ENCODE measurements around the gene ALMS1.
"Not testable (repeated sequence)": the region's sequence is repeated elsewhere in the genome, so short reads cannot be mapped to it uniquely, and the experiment has no call there.

The ALMS1 gene

GRCh38 chr2:73444202-73444601 lies 58.6 kb downstream of the ALMS1 start:
- H3K9me3 Mint-ChIP-seq: no peaks in the 10 kb centered on the region
- H3K27me3 Mint-ChIP-seq: no peaks in the 10 kb centered on the region
- no peak for ATAC-seq
- no peak overlapping the region for H3K27ac Mint-ChIP-seq
- DNase-seq: no peak
- H3K4me3 Mint-ChIP-seq: no peak overlapping the region
- no peaks in the 10 kb centered on the region for H3K4me1 Mint-ChIP-seq

- Mint-ChIP-seq H3K4me3 (no peak overlapping the region), H3K27me3 (no peaks in the 10 kb centered on the region), H3K4me1 (no peaks in the 10 kb centered on the region), H3K9me3 (peaks cover 0 to 3% of the 10 kb centered on the region in 2 donors), H3K27ac (no peak overlapping the region)
- ATAC-seq (no peak), DNase-seq (no peak)
These were observed 63.2 kb downstream of the ALMS1 start for GRCh38 chr2:73448856-73449255.

GRCh38 chr2:73449404-73449803 lies 63.8 kb downstream of the ALMS1 start:
- Mint-ChIP-seq H3K4me3 (no peak overlapping the region), H3K4me1 (no peaks in the 10 kb centered on the region), H3K27ac (no peak overlapping the region), H3K9me3 (peaks cover 0 to 3% of the 10 kb centered on the region in 2 donors), H3K27me3 (no peaks in the 10 kb centered on the region)
- ATAC-seq (no peak), DNase-seq (no peak)

- Mint-ChIP-seq H3K9me3 (peaks cover 0 to 3% of the 10 kb centered on the region in 2 donors), H3K27ac (no peak overlapping the region), H3K4me1 (no peaks in the 10 kb centered on the region), H3K27me3 (no peaks in the 10 kb centered on the region), H3K4me3 (no peak overlapping the region)
- no peak for DNase-seq
- no peak for ATAC-seq
These were observed 65.8 kb downstream of the ALMS1 start for GRCh38 chr2:73451263-73451972.

- peaks cover 6 to 12% of the 10 kb centered on the region in 2 donors for H3K9me3 Mint-ChIP-seq
These were observed 72.3 kb downstream of the ALMS1 start for GRCh38 chr2:73457982-73458381.

GRCh38 chr2:73462388-73462787 lies 76.8 kb downstream of the ALMS1 start:
- H3K27me3 Mint-ChIP-seq, DNase-seq: not testable (repeated sequence)

More at GRCh38 chr2:73457982-73458381, 72.3 kb downstream of the ALMS1 start:
- Mint-ChIP-seq H3K4me3 (no peak overlapping the region), H3K4me1 (no peaks in the 10 kb centered on the region), H3K27ac (no peak overlapping the region), H3K27me3 (no peaks in the 10 kb centered on the region)
- ATAC-seq (no peak), DNase-seq (no peak)

GRCh38 chr2:73468376-73468775 lies 82.7 kb downstream of the ALMS1 start:
- no peaks in the 10 kb centered on the region for H3K4me1 Mint-ChIP-seq
- H3K4me3 Mint-ChIP-seq: no peak overlapping the region
- DNase-seq: no peak
- H3K9me3 Mint-ChIP-seq: no peaks in the 10 kb centered on the region
- H3K27ac Mint-ChIP-seq: no peak overlapping the region
- ATAC-seq: no peak
- no peaks in the 10 kb centered on the region for H3K27me3 Mint-ChIP-seq

More at GRCh38 chr2:73462388-73462787, 76.8 kb downstream of the ALMS1 start:
- H3K9me3 Mint-ChIP-seq: peaks cover 9 to 16% of the 10 kb centered on the region in 2 donors
- not testable (repeated sequence) for H3K27ac Mint-ChIP-seq, H3K4me1 Mint-ChIP-seq, ATAC-seq, H3K4me3 Mint-ChIP-seq

GRCh38 chr2:73483874-73484273 lies 98.2 kb downstream of the ALMS1 start:
- DNase-seq, ATAC-seq, H3K4me3 Mint-ChIP-seq, H3K27ac Mint-ChIP-seq, H3K4me1 Mint-ChIP-seq, H3K27me3 Mint-ChIP-seq: not testable (repeated sequence)
- peaks cover 10 to 24% of the 10 kb centered on the region in 2 donors for H3K9me3 Mint-ChIP-seq

GRCh38 chr2:73487112-73487657 lies 101.5 kb downstream of the ALMS1 start:
- Mint-ChIP-seq H3K4me1 (peaks cover 5% of the 10 kb centered on the region), H3K27ac (peak overlapping the region in 1 of 2 donors; percentile 15), H3K27me3 (no peaks in the 10 kb centered on the region), H3K9me3 (peaks cover 8 to 17% of the 10 kb centered on the region in 2 donors), H3K4me3 (no peak overlapping the region)
- DNase-seq (no peak), ATAC-seq (no peak)

GRCh38 chr2:73488079-73488478 lies 102.4 kb downstream of the ALMS1 start:
- H3K4me1 Mint-ChIP-seq: peaks cover 5% of the 10 kb centered on the region
- ATAC-seq (no peak), DNase-seq (no peak)
- H3K9me3 Mint-ChIP-seq: peaks cover 9 to 17% of the 10 kb centered on the region in 2 donors
- no peaks in the 10 kb centered on the region for H3K27me3 Mint-ChIP-seq
- no peak overlapping the region for H3K4me3 Mint-ChIP-seq
- no peak overlapping the region for H3K27ac Mint-ChIP-seq

- Mint-ChIP-seq H3K27ac (no peak overlapping the region), H3K9me3 (peaks cover 9 to 17% of the 10 kb centered on the region in 2 donors), H3K27me3 (no peaks in the 10 kb centered on the region), H3K4me1 (peaks cover 5% of the 10 kb centered on the region), H3K4me3 (no peak overlapping the region)
- ATAC-seq (no peak), DNase-seq (no peak)
These were observed 103.4 kb downstream of the ALMS1 start for GRCh38 chr2:73489053-73489452.

- H3K27ac Mint-ChIP-seq: no peak overlapping the region
- no peaks in the 10 kb centered on the region for H3K27me3 Mint-ChIP-seq
- no peak overlapping the region for H3K4me3 Mint-ChIP-seq
- DNase-seq (no peak), ATAC-seq (peak; percentile 40)
- H3K9me3 Mint-ChIP-seq: peaks cover 0 to 5% of the 10 kb centered on the region in 2 donors
- H3K4me1 Mint-ChIP-seq: no peaks in the 10 kb centered on the region
These were observed 108.4 kb downstream of the ALMS1 start for GRCh38 chr2:73494031-73494430.

GRCh38 chr2:73503992-73504570 lies 118.4 kb downstream of the ALMS1 start:
- DNase-seq: no peak
- Mint-ChIP-seq H3K9me3 (peaks cover 29 to 49% of the 10 kb centered on the region in 2 donors), H3K4me1 (no peaks in the 10 kb centered on the region), H3K27me3 (no peaks in the 10 kb centered on the region), H3K4me3 (no peak overlapping the region), H3K27ac (no peak overlapping the region)
- no peak for ATAC-seq

GRCh38 chr2:73504850-73505249 lies 119.2 kb downstream of the ALMS1 start:
- not testable (repeated sequence) for H3K4me1 Mint-ChIP-seq, H3K27me3 Mint-ChIP-seq, H3K27ac Mint-ChIP-seq, ATAC-seq, DNase-seq, H3K4me3 Mint-ChIP-seq
- H3K9me3 Mint-ChIP-seq: peaks cover 34 to 56% of the 10 kb centered on the region in 2 donors

- H3K27me3 Mint-ChIP-seq, H3K4me3 Mint-ChIP-seq, H3K4me1 Mint-ChIP-seq, ATAC-seq, DNase-seq, H3K27ac Mint-ChIP-seq: not testable (repeated sequence)
- H3K9me3 Mint-ChIP-seq: peaks cover 49 to 72% of the 10 kb centered on the region in 2 donors
These were observed 124.8 kb downstream of the ALMS1 start for GRCh38 chr2:73510470-73510869.

- DNase-seq: no peak
- Mint-ChIP-seq H3K4me3 (no peak overlapping the region), H3K27ac (no peak overlapping the region), H3K9me3 (peaks cover 17 to 32% of the 10 kb centered on the region in 2 donors), H3K27me3 (no peaks in the 10 kb centered on the region), H3K4me1 (no peaks in the 10 kb centered on the region)
- ATAC-seq: no peak
These were observed 130.4 kb downstream of the ALMS1 start for GRCh38 chr2:73516033-73516432.

Measured in stimulated activated naive CD8-positive, alpha-beta T cell treated with anti-CD3 and anti-CD28 coated beads, Interleukin-15, amount 100 ng/mL, for 72 hours (primary cell).